ENCODE measurements around the gene ENOX2.

The ENOX2 gene

DNA sequence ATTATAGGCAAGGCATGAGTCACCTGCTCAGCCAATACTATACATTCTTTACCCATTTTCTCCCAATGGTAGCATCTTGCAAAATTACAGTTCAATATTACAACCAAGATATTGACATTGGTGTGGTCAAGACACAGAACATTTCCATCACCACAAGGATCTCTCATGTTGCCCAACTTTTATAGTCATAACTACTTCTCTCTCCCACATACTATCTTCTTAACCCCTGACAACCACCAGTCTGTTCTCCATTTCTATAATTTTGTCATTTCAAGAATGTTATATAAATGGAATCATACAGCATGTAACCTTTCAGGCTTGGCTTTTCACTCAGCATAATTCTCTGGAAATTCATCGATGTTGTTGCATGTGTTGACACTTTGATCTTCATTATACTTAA, 144.9 kb downstream of the ENOX2 start:
- H3K4me3 ChIP-seq (ENCODE audit: low read depth, low read length), result no peak overlapping the region
- no peaks in the 10 kb centered on the region for H3K36me3 ChIP-seq (ENCODE audit: insufficient read depth, low read length)
- no peaks in the 10 kb centered on the region for H3K27me3 ChIP-seq (ENCODE audit: insufficient read depth, low read length)
- no peak overlapping the region for H2AFZ ChIP-seq (ENCODE audit: low read length, unreplicated experiment)
- H3K27ac ChIP-seq (ENCODE audit: low read depth, low read length), result no peak overlapping the region
- H3K4me1 ChIP-seq (ENCODE audit: control insufficient read depth, insufficient read depth, low read length, unreplicated experiment), result no peaks in the 10 kb centered on the region
- H3K79me2 ChIP-seq (ENCODE audit: control insufficient read depth, insufficient read depth, low read length, unreplicated experiment), result no peaks in the 10 kb centered on the region

GRCh38 chrX:130756233-130756632, 146.8 kb downstream of the ENOX2 start:
- no peak overlapping the region for H3K27ac ChIP-seq (ENCODE audit: low read depth, low read length)
- no peak overlapping the region for H2AFZ ChIP-seq (ENCODE audit: low read length, unreplicated experiment)
- no peaks in the 10 kb centered on the region for H3K36me3 ChIP-seq (ENCODE audit: insufficient read depth, low read length)
- no peaks in the 10 kb centered on the region for H3K79me2 ChIP-seq (ENCODE audit: control insufficient read depth, insufficient read depth, low read length, unreplicated experiment)
- no peaks in the 10 kb centered on the region for H3K27me3 ChIP-seq (ENCODE audit: insufficient read depth, low read length)
- no peaks in the 10 kb centered on the region for H3K4me1 ChIP-seq (ENCODE audit: control insufficient read depth, insufficient read depth, low read length, unreplicated experiment)
- H3K4me3 ChIP-seq (ENCODE audit: low read depth, low read length), result no peak overlapping the region

DNA sequence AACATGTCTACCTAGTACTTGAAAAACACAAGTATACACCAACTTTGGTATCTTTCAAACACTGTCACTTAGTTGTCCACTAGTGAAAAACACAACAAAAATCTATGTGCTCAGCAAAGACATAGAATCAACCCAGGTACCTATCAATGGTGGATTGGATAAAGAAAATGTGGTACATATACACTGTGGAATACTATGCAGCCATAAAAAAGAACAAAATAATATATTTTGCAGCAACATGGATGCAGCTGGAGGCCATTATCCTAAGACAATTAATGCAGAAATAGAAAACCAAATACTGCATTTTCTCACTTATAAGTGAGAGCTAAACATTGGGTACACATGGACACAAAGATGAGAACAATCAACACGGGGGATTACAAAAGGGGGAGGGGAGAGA, 148.7 kb downstream of the ENOX2 start:
- H3K4me3 ChIP-seq (ENCODE audit: low read depth, low read length), result no peak overlapping the region

GRCh38 chrX:130746709-130747342, 156.2 kb downstream of the ENOX2 start:
- no peak overlapping the region for H2AFZ ChIP-seq (ENCODE audit: low read length, unreplicated experiment)
- no peaks in the 10 kb centered on the region for H3K79me2 ChIP-seq (ENCODE audit: control insufficient read depth, insufficient read depth, low read length, unreplicated experiment)
- peaks cover 6% of the 10 kb centered on the region for H3K4me1 ChIP-seq (ENCODE audit: control insufficient read depth, insufficient read depth, low read length, unreplicated experiment)
- H3K27ac ChIP-seq (ENCODE audit: low read depth, low read length), result no peak overlapping the region
- no peak overlapping the region for H3K4me3 ChIP-seq (ENCODE audit: low read depth, low read length)
- no peaks in the 10 kb centered on the region for H3K36me3 ChIP-seq (ENCODE audit: insufficient read depth, low read length)
- H3K27me3 ChIP-seq (ENCODE audit: insufficient read depth, low read length), result no peaks in the 10 kb centered on the region

More for the DNA sequence above, 148.7 kb downstream of the ENOX2 start:
- Histone ChIP-seq H3K79me2 (ENCODE audit: control insufficient read depth, insufficient read depth, low read length, unreplicated experiment) (no peaks in the 10 kb centered on the region), H3K27ac (ENCODE audit: low read depth, low read length) (no peak overlapping the region), H3K36me3 (ENCODE audit: insufficient read depth, low read length) (no peaks in the 10 kb centered on the region), H3K4me1 (ENCODE audit: control insufficient read depth, insufficient read depth, low read length, unreplicated experiment) (no peaks in the 10 kb centered on the region), H2AFZ (ENCODE audit: low read length, unreplicated experiment) (no peak overlapping the region), H3K27me3 (ENCODE audit: insufficient read depth, low read length) (no peaks in the 10 kb centered on the region)

- H3K4me3 ChIP-seq (ENCODE audit: low read depth, low read length), result no peak overlapping the region
- no peaks in the 10 kb centered on the region for H3K79me2 ChIP-seq (ENCODE audit: control insufficient read depth, insufficient read depth, low read length, unreplicated experiment)
- H3K4me1 ChIP-seq (ENCODE audit: control insufficient read depth, insufficient read depth, low read length, unreplicated experiment), result peaks cover 6% of the 10 kb centered on the region
- H3K27ac ChIP-seq (ENCODE audit: low read depth, low read length), result no peak overlapping the region
- no peaks in the 10 kb centered on the region for H3K27me3 ChIP-seq (ENCODE audit: insufficient read depth, low read length)
- H3K36me3 ChIP-seq (ENCODE audit: insufficient read depth, low read length), result no peaks in the 10 kb centered on the region
- H2AFZ ChIP-seq (ENCODE audit: low read length, unreplicated experiment), result no peak overlapping the region
Observed at GRCh38 chrX:130746077-130746476, 156.9 kb downstream of the ENOX2 start.

DNA sequence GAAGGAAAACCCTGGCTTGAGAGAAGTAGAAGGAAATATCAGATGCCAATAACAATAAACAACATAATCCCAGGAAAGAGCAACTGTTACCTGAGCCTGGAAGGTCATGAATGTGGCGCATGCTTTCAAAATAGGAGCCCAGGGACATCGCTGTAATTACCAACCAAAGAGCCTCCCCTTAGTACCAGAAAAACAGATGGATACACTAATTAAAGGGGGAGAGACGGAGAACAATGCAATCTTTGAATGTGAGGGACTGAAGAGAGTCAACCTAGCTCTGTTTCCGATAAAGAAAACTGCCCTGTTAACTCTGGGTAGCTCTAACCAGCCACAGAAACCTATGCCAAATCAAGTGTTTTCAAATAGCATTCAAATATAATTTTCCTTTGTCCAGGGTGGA, 161.4 kb downstream of the ENOX2 start:
- no peaks in the 10 kb centered on the region for H3K79me2 ChIP-seq (ENCODE audit: control insufficient read depth, insufficient read depth, low read length, unreplicated experiment)
- no peaks in the 10 kb centered on the region for H3K36me3 ChIP-seq (ENCODE audit: insufficient read depth, low read length)
- no peaks in the 10 kb centered on the region for H3K27me3 ChIP-seq (ENCODE audit: insufficient read depth, low read length)
- no peak overlapping the region for H3K4me3 ChIP-seq (ENCODE audit: low read depth, low read length)
- no peaks in the 10 kb centered on the region for H3K4me1 ChIP-seq (ENCODE audit: control insufficient read depth, insufficient read depth, low read length, unreplicated experiment)
- no peak overlapping the region for H2AFZ ChIP-seq (ENCODE audit: low read length, unreplicated experiment)
- no peak overlapping the region for H3K27ac ChIP-seq (ENCODE audit: low read depth, low read length)

DNA sequence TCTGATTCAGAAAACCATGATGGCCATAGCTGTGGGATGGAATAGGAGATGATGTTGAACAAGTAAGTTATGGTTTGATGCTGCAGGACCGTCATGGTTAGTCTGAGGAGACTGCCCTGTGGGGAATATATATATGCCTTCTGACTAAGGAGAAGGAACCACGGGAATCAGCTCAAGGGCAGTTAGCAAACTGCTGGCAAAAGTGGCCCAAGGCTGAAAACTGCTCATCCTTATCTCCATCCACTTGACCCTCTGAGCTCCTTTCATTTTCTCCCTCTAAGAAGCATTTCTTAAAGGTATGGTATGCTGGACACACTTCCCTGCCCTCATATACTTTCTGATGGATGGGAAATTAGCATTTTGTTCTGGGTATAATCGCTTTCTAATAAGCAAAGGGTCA, 161.9 kb downstream of the ENOX2 start:
- Histone ChIP-seq H3K27ac (ENCODE audit: low read depth, low read length) (no peak overlapping the region), H3K4me3 (ENCODE audit: low read depth, low read length) (no peak overlapping the region), H3K4me1 (ENCODE audit: control insufficient read depth, insufficient read depth, low read length, unreplicated experiment) (no peaks in the 10 kb centered on the region), H3K36me3 (ENCODE audit: insufficient read depth, low read length) (no peaks in the 10 kb centered on the region), H2AFZ (ENCODE audit: low read length, unreplicated experiment) (no peak overlapping the region), H3K79me2 (ENCODE audit: control insufficient read depth, insufficient read depth, low read length, unreplicated experiment) (no peaks in the 10 kb centered on the region), H3K27me3 (ENCODE audit: insufficient read depth, low read length) (no peaks in the 10 kb centered on the region)

DNA sequence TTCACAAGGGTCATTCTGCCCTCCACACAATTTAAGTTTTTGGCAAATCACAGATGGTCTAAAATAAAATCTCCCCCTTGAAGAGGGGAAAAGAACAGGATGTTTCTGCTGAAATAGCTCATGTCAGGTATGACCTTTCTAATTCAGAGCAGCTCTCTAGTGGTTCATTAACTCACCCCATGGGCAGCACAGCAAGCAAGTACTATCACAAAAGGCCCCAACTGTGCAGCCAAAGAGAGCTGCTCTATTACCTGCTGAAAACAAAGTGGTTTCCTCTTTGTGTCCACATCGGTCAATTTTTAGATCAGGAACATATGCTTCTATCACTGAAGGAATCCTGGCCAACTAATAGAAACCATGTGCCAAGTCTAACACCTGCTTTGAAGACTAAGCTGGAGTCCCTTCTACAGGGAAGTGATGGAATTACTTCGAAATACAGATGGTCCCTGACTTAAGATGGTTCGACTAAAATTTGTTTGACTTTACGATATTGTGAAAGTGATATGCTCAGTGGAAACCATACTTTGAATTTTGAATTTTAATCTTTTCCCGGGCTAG, 164.3 kb downstream of the ENOX2 start:
- H3K79me2 ChIP-seq (ENCODE audit: control insufficient read depth, insufficient read depth, low read length, unreplicated experiment), result no peaks in the 10 kb centered on the region
- no peaks in the 10 kb centered on the region for H3K27me3 ChIP-seq (ENCODE audit: insufficient read depth, low read length)
- no peaks in the 10 kb centered on the region for H3K36me3 ChIP-seq (ENCODE audit: insufficient read depth, low read length)
- H3K4me1 ChIP-seq (ENCODE audit: control insufficient read depth, insufficient read depth, low read length, unreplicated experiment), result no peaks in the 10 kb centered on the region
- H2AFZ ChIP-seq (ENCODE audit: low read length, unreplicated experiment), result no peak overlapping the region
- no peak overlapping the region for H3K27ac ChIP-seq (ENCODE audit: low read depth, low read length)
- H3K4me3 ChIP-seq (ENCODE audit: low read depth, low read length), result no peak overlapping the region

- Histone ChIP-seq H2AFZ (ENCODE audit: low read length, unreplicated experiment) (no peak overlapping the region), H3K27me3 (ENCODE audit: insufficient read depth, low read length) (no peaks in the 10 kb centered on the region), H3K79me2 (ENCODE audit: control insufficient read depth, insufficient read depth, low read length, unreplicated experiment) (no peaks in the 10 kb centered on the region), H3K36me3 (ENCODE audit: insufficient read depth, low read length) (no peaks in the 10 kb centered on the region), H3K27ac (ENCODE audit: low read depth, low read length) (no peak overlapping the region), H3K4me3 (ENCODE audit: low read depth, low read length) (no peak overlapping the region), H3K4me1 (ENCODE audit: control insufficient read depth, insufficient read depth, low read length, unreplicated experiment) (no peaks in the 10 kb centered on the region)
Observed at GRCh38 chrX:130734713-130735112, 168.3 kb downstream of the ENOX2 start.

GRCh38 chrX:130728208-130728607, 174.8 kb downstream of the ENOX2 start:
- Histone ChIP-seq H3K27me3 (ENCODE audit: insufficient read depth, low read length) (no peaks in the 10 kb centered on the region), H3K79me2 (ENCODE audit: control insufficient read depth, insufficient read depth, low read length, unreplicated experiment) (no peaks in the 10 kb centered on the region), H3K27ac (ENCODE audit: low read depth, low read length) (no peak overlapping the region), H3K36me3 (ENCODE audit: insufficient read depth, low read length) (no peaks in the 10 kb centered on the region), H3K4me3 (ENCODE audit: low read depth, low read length) (no peak overlapping the region), H3K4me1 (ENCODE audit: control insufficient read depth, insufficient read depth, low read length, unreplicated experiment) (no peaks in the 10 kb centered on the region), H2AFZ (ENCODE audit: low read length, unreplicated experiment) (no peak overlapping the region)

GRCh38 chrX:130726661-130727060, 176.3 kb downstream of the ENOX2 start:
- Histone ChIP-seq H3K4me3 (ENCODE audit: low read depth, low read length) (no peak overlapping the region), H3K27ac (ENCODE audit: low read depth, low read length) (no peak overlapping the region), H3K36me3 (ENCODE audit: insufficient read depth, low read length) (no peaks in the 10 kb centered on the region), H3K79me2 (ENCODE audit: control insufficient read depth, insufficient read depth, low read length, unreplicated experiment) (no peaks in the 10 kb centered on the region), H2AFZ (ENCODE audit: low read length, unreplicated experiment) (no peak overlapping the region), H3K27me3 (ENCODE audit: insufficient read depth, low read length) (no peaks in the 10 kb centered on the region), H3K4me1 (ENCODE audit: control insufficient read depth, insufficient read depth, low read length, unreplicated experiment) (no peaks in the 10 kb centered on the region)
